ENCODE data around the gene TNS3. TPM values are rescaled to one million over a fixed set of nuclear protein-coding genes. Genes with fewer than 3 reads are reported as not detected.

Gene TNS3
- total and polyA plus RNA-seq, 2 of the 13 experiments (the other 11 are each of a cell fraction or from before 2014, with no cell fraction given) = 52.9 to 55.7 TPM

GRCh38 chr7:47407821-47408674 is 173.9 kb downstream of the TNS3 start (continued):
- TF ChIP-seq ZNF446 (CRISPR knock-in tag; IDR thresholded peaks at IDR 0.05) (no peak), GTF3A (CRISPR knock-in tag; conservative IDR thresholded peaks at IDR 0.05) (no peak), AGO2 (optimal IDR thresholded peaks at IDR 0.05; ENCODE audit: low read depth, low read length) (peak; percentile 73), NR2F6 (IDR thresholded peaks at IDR 0.05) (no peak), NR2F6 (CRISPR knock-in tag; IDR thresholded peaks at IDR 0.05) (no peak), SP5 (CRISPR knock-in tag; IDR thresholded peaks at IDR 0.05; ENCODE audit: borderline replicate concordance, low read depth) (no peak), MAF1 (CRISPR knock-in tag; IDR thresholded peaks at IDR 0.05; ENCODE audit: borderline replicate concordance) (no peak), SAFB2 (CRISPR knock-in tag; IDR thresholded peaks at IDR 0.05; ENCODE audit: borderline replicate concordance, low read depth) (no peak), REL (CRISPR knock-in tag; conservative IDR thresholded peaks at IDR 0.05) (no peak), GZF1 (CRISPR knock-in tag; IDR thresholded peaks at IDR 0.05) (no peak), ZBTB38 (CRISPR knock-in tag; IDR thresholded peaks at IDR 0.05) (0 out of 2 replicates have a peak, but pooled peaks have one; percentile 19), ZNF10 (CRISPR knock-in tag; IDR thresholded peaks at IDR 0.05; ENCODE audit: borderline replicate concordance, low read depth) (no peak), MYC (CRISPR knock-in tag; IDR thresholded peaks at IDR 0.05; ENCODE audit: borderline replicate concordance) (no peak), ZNF3 (CRISPR knock-in tag; IDR thresholded peaks at IDR 0.05) (no peak), ZNF124 (CRISPR knock-in tag; IDR thresholded peaks at IDR 0.05) (no peak), MLXIP (CRISPR knock-in tag; IDR thresholded peaks at IDR 0.05; ENCODE audit: borderline replicate concordance) (no peak), ZNF343 (CRISPR knock-in tag; IDR thresholded peaks at IDR 0.05) (0 out of 2 replicates have a peak, but pooled peaks have one; percentile 23), ZHX1 (CRISPR knock-in tag; IDR thresholded peaks at IDR 0.05; ENCODE audit: low read depth) (no peak), NRL (CRISPR knock-in tag; IDR thresholded peaks at IDR 0.05; ENCODE audit: borderline replicate concordance) (no peak), ZBTB33 (CRISPR knock-in tag; IDR thresholded peaks at IDR 0.05) (peak; percentile 90)
- TF ChIP-seq, protein P1, sequence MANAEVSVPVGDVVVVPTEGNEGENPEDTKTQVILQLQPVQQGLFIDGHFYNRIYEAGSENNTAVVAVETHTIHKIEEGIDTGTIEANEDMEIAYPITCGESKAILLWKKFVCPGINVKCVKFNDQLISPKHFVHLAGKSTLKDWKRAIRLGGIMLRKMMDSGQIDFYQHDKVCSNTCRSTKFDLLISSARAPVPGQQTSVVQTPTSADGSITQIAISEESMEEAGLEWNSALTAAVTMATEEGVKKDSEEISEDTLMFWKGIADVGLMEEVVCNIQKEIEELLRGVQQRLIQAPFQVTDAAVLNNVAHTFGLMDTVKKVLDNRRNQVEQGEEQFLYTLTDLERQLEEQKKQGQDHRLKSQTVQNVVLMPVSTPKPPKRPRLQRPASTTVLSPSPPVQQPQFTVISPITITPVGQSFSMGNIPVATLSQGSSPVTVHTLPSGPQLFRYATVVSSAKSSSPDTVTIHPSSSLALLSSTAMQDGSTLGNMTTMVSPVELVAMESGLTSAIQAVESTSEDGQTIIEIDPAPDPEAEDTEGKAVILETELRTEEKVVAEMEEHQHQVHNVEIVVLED (CRISPR knock-in tag; IDR thresholded peaks at IDR 0.05; ENCODE audit: borderline replicate concordance) = no peak

Measured in HepG2 (cell line).